Measurements from ENCODE around the gene B2M. TPM values are rescaled to one million over a fixed set of nuclear protein-coding genes. Genes with fewer than 3 reads are reported as not detected.
"Not testable (repeated sequence)": the region's sequence is repeated elsewhere in the genome, so short reads cannot be mapped to it uniquely, and the experiment has no call there.

The B2M gene
- polyA plus RNA-seq, 3 donors = 682 to 854 (median 828) TPM

DNA sequence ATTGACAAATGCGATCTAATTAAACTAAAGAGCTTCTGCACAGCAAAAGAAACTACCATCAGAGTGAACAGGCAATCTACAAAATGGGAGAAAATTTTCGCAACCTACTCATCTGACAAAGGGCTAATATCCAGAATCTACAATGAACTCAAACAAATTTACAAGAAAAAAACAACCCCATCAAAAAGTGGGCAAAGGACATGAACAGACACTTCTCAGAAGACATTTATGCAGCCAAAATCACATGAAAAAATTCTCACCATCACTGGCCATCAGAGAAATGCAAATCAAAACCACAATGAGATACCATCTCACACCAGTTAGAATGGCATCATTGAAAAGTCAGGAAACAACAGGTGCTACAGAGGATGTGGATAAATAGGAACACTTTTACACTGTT is 32.1 kb downstream of the B2M start:
- DNase-seq = not testable (repeated sequence)

DNA sequence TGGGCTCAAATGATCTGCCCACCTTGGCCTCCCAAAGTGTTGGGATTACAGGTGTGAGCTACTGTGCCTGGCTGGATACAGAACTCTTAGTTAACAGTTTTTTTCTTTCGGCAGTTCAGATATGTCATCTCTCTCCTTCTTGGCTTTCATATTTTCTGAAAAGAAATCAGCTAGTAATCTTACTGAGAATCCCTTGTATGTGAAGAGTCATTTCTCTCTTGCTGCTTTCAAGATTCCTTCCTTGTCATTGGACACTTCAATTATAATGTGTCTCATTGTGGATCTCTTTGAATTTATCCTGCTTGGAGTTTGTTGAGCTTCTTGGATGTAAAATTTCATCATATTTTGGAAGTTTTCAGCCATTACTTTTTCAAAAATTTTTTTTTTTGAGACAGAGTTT is 42.0 kb downstream of the B2M start:
- DNase-seq = no peak

DNA sequence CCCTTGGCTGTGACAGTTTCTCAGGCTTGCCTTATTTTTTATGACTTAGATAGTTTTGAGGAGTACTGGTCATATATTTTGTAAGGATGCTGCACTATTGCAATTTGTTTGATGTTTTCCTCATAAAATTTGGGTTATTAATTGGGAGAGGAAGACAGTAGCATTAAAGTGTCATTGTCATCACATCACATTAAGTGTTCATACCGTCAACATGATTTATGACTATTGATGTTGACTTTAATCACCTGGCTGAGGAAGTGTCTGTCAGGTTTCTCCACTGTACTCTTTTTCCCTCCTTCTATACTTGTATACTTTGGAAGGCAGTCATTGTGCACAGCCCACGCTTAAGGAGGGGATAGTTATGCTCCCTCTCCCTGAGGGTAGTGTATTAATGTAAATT is 51.9 kb downstream of the B2M start:
- DNase-seq = no peak

DNA sequence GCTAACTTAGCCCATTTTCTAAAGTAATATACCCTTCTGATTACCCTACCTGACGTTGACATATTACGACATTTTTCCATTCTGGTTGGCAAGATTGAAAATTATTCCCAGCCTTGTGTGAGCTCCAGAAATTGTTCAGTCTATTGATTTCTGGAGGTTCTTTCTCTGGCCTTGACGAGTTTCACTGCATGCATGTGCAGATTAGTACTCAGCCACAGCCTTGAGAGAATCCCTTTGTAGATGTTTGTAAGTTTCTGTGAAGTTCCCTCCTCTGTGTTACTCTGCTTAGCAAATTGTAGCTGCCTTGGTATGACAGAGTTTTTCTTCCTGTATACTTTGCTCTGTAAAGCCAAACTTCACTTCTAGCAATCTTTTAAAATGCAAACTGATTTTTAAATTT is 52.5 kb downstream of the B2M start:
- no peak for DNase-seq

DNA sequence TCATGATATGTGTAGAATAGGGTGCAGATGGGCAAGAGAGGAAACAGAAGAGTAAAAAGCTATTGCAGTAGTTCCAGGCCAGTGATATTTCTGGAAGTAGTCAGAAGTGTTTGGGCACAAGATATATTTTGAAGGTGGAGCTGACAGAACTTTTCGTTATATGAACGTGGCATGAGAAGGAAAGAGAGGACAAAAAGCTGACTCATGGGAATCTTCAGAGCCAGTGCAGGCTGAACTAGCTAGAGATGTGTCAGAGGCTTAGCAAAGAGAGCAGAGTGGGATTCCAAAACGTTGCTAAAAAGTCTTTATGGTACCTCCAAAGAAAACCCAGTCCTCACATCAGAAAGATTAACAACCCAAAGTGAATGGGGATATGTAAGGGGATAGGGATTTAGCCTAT is 53.7 kb downstream of the B2M start:
- DNase-seq = no peak

Other genes with a start within 250 kb of the B2M start
- 100 to 1,000 TPM in 2 of 3 donors, 10 to 100 TPM in 1; 92.0 to 115 (median 109) TPM for gene EIF3J, start 174.4 kb upstream of the B2M start, polyA plus RNA-seq (ENCODE audit: insufficient read length in 3 of 3)
- gene SPG11, start 47.9 kb upstream of the B2M start, polyA plus RNA-seq (ENCODE audit: insufficient read length in 3 of 3) = 100 to 1,000 TPM in 1 of 3 donors, 10 to 100 TPM in 2; 70.0 to 105 (median 80.9) TPM
- 1 to 10 TPM in 2 of 3 donors, under 1 TPM in 1; 0.65 to 1.5 (median 1.3) TPM for gene PATL2, start 194 bp upstream of the B2M start, polyA plus RNA-seq (ENCODE audit: insufficient read length in 3 of 3)
- 10 to 100 TPM; 15.7 to 28.9 (median 26.2) TPM for gene TRIM69, start 25.0 kb downstream of the B2M start, polyA plus RNA-seq (ENCODE audit: insufficient read length in 3 of 3)
- not detected for gene TERB2, start 245.2 kb downstream of the B2M start, polyA plus RNA-seq (ENCODE audit: insufficient read length in 3 of 3)

All from renal pelvis (tissue), 4 donors.